Measurements from ENCODE around the gene CHD1. TPM values are rescaled to one million over a fixed set of nuclear protein-coding genes. Genes with fewer than 3 reads are reported as not detected.

Gene CHD1
- total RNA-seq, 4 donors from 2014 or later, result 46.3 to 82.5 (median 58.2) TPM

GRCh38 chr5:98825582-98826375, 103.0 kb downstream of the CHD1 start:
- H3K4me1 ChIP-seq, result no peaks in the 10 kb centered on the region
- TF ChIP-seq EP300 (IDR thresholded peaks at IDR 0.05) (no peak), CTCF (IDR thresholded peaks at IDR 0.05) (no peak), POLR2A (IDR thresholded peaks at IDR 0.05) (no peak)
- no peak for DNase-seq (ENCODE audit: low spot score in 2 of 2)
- H3K4me3 ChIP-seq, result no peak overlapping the region
- peaks cover 0 to 7% (median 3%) of the 10 kb centered on the region in 4 donors for H3K9me3 ChIP-seq
- H3K27ac ChIP-seq, result no peak overlapping the region
- H3K36me3 ChIP-seq, result no peaks in the 10 kb centered on the region
- no peaks in the 10 kb centered on the region for H3K27me3 ChIP-seq
- WGBS, 2 donors, result 90 to 93% methylated on average over 4 of the region's 4 CpGs

- H3K36me3 ChIP-seq, result no peaks in the 10 kb centered on the region
- no peak overlapping the region for H3K4me3 ChIP-seq
- 79 to 88% methylated on average over 6 of the region's 6 CpGs for WGBS, 2 donors
- H3K27me3 ChIP-seq, result no peaks in the 10 kb centered on the region
- no peaks in the 10 kb centered on the region for H3K4me1 ChIP-seq
- no peak overlapping the region for H3K27ac ChIP-seq
- DNase-seq (ENCODE audit: low spot score in 2 of 2), result no peak
- peaks cover 0 to 23% (median 6%) of the 10 kb centered on the region in 4 donors for H3K9me3 ChIP-seq
- TF ChIP-seq EP300 (IDR thresholded peaks at IDR 0.05) (no peak), CTCF (IDR thresholded peaks at IDR 0.05) (no peak), POLR2A (IDR thresholded peaks at IDR 0.05) (no peak)
Measured at GRCh38 chr5:98816582-98817222, 112.1 kb downstream of the CHD1 start.

GRCh38 chr5:98813755-98814154, 115.1 kb downstream of the CHD1 start:
- WGBS, 2 donors, result 94% methylated on average over 3 of the region's 3 CpGs
- no peaks in the 10 kb centered on the region for H3K36me3 ChIP-seq

DNA sequence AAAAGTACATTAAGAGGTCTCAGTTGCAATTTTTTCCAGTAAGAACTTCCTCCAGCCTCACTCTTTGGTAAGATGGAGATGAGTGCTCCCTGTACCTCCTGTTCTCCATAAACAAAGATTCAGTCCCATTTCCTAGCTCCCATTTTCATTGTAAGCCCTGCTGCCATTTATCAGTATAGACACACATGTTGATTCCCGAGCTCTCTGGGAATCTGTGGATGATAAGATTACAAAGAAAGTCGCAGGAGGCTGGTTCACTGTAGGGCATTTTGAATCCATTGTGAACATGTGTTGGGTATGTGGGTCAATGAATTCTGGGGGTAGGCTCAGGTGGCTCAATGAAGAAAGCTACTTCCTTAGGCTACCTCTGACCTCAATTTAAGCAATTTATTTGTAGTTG, 118.6 kb downstream of the CHD1 start:
- no peak for DNase-seq (ENCODE audit: low spot score in 2 of 2)
- H3K4me3 ChIP-seq, result no peak overlapping the region
- H3K4me1 ChIP-seq, result no peaks in the 10 kb centered on the region
- peaks cover 0 to 29% (median 7%) of the 10 kb centered on the region in 4 donors for H3K9me3 ChIP-seq
- no peaks in the 10 kb centered on the region for H3K27me3 ChIP-seq
- TF ChIP-seq CTCF (IDR thresholded peaks at IDR 0.05), result no peak
- no peak for TF ChIP-seq EP300 (IDR thresholded peaks at IDR 0.05)
- TF ChIP-seq POLR2A (IDR thresholded peaks at IDR 0.05), result no peak
- no peaks in the 10 kb centered on the region for H3K36me3 ChIP-seq
- no peak overlapping the region for H3K27ac ChIP-seq
- 46 to 50% methylated on average over 2 of the region's 2 CpGs for WGBS, 2 donors

More at GRCh38 chr5:98813755-98814154, 115.1 kb downstream of the CHD1 start:
- H3K4me3 ChIP-seq, result no peak overlapping the region
- H3K27me3 ChIP-seq, result no peaks in the 10 kb centered on the region
- no peak for DNase-seq (ENCODE audit: low spot score in 2 of 2)
- H3K9me3 ChIP-seq, result no peaks in the 10 kb centered on the region
- no peaks in the 10 kb centered on the region for H3K4me1 ChIP-seq
- no peak overlapping the region for H3K27ac ChIP-seq
- TF ChIP-seq POLR2A (IDR thresholded peaks at IDR 0.05) (no peak), CTCF (IDR thresholded peaks at IDR 0.05) (no peak), EP300 (IDR thresholded peaks at IDR 0.05) (no peak)

- Histone ChIP-seq H3K4me3 (no peak overlapping the region), H3K4me1 (no peaks in the 10 kb centered on the region), H3K9me3 (peaks cover 0 to 33% (median 7%) of the 10 kb centered on the region in 4 donors), H3K36me3 (no peaks in the 10 kb centered on the region), H3K27ac (no peak overlapping the region), H3K27me3 (no peaks in the 10 kb centered on the region)
- no peak for DNase-seq (ENCODE audit: low spot score in 2 of 2)
- TF ChIP-seq POLR2A (IDR thresholded peaks at IDR 0.05), result no peak
- TF ChIP-seq CTCF (IDR thresholded peaks at IDR 0.05), result no peak
- TF ChIP-seq EP300 (IDR thresholded peaks at IDR 0.05), result no peak
Measured at GRCh38 chr5:98807806-98808205, 121.0 kb downstream of the CHD1 start.

Data from tibial nerve (tissue), 4 donors.